ENCODE measurements around the gene PPP1R13L.
"Not testable (repeated sequence)": the region's sequence is repeated elsewhere in the genome, so short reads cannot be mapped to it uniquely, and the experiment has no call there.

The PPP1R13L gene

GRCh38 chr19:45429896-45430295 lies 25.0 kb upstream of the PPP1R13L start:
- DNase-seq, result not testable (repeated sequence)

- peak; percentile 38 to 47 for DNase-seq
These were observed 23.7 kb upstream of the PPP1R13L start for GRCh38 chr19:45428384-45429231.

GRCh38 chr19:45424191-45425058 lies 19.6 kb upstream of the PPP1R13L start:
- DNase-seq, result peak; percentile 71 to 76

GRCh38 chr19:45423589-45424190 lies 18.8 kb upstream of the PPP1R13L start, which contains the start of gene ERCC1:
Gene ERCC1 (minus strand): TSS chr19:45423917. CDS start chr19:45423374, 543 bp downstream.
- peak; percentile 92 for DNase-seq

- no peak for DNase-seq
These were observed 18.2 kb upstream of the PPP1R13L start for GRCh38 chr19:45423033-45423588.

- DNase-seq, result no peak
These were observed 17.2 kb upstream of the PPP1R13L start for GRCh38 chr19:45421947-45422498.

- DNase-seq, result no peak
These were observed 16.0 kb upstream of the PPP1R13L start for GRCh38 chr19:45420871-45421270.

- DNase-seq, result no peak
These were observed 15.5 kb upstream of the PPP1R13L start for GRCh38 chr19:45420356-45420755.

- no peak for DNase-seq
These were observed 15.0 kb upstream of the PPP1R13L start for GRCh38 chr19:45419895-45420294.

- DNase-seq, result no peak
These were observed 14.5 kb upstream of the PPP1R13L start for GRCh38 chr19:45419396-45419795.

- DNase-seq, result no peak
These were observed 13.9 kb upstream of the PPP1R13L start for GRCh38 chr19:45418802-45419201.

- DNase-seq, result no peak
These were observed 12.3 kb upstream of the PPP1R13L start for GRCh38 chr19:45417151-45417550.

GRCh38 chr19:45414468-45414867 lies 9.6 kb upstream of the PPP1R13L start:
- no peak for DNase-seq

- no peak for DNase-seq
These were observed 8.6 kb upstream of the PPP1R13L start for GRCh38 chr19:45413497-45413896.

- DNase-seq, result not testable (repeated sequence)
These were observed 5.5 kb upstream of the PPP1R13L start for GRCh38 chr19:45410330-45410729.

GRCh38 chr19:45409557-45409920 lies 4.7 kb upstream of the PPP1R13L start:
- DNase-seq, result no peak

GRCh38 chr19:45408830-45409556 lies 4.1 kb upstream of the PPP1R13L start:
- no peak for DNase-seq

- DNase-seq, result no peak
These were observed 3.3 kb upstream of the PPP1R13L start for GRCh38 chr19:45408121-45408520.

- DNase-seq, result not testable (repeated sequence)
These were observed 2.7 kb upstream of the PPP1R13L start for GRCh38 chr19:45407585-45407984.

GRCh38 chr19:45407091-45407375 lies 2.2 kb upstream of the PPP1R13L start:
- DNase-seq, result peak in 1 of 2 experiments; percentile 38

GRCh38 chr19:45406226-45407090 lies 1.6 kb upstream of the PPP1R13L start, which contains the start of gene POLR1G:
Gene POLR1G (plus strand): TSS chr19:45406644. CDS start chr19:45406697, 53 bp downstream.
- peak; percentile 88 to 90 for DNase-seq

All from activated T-cell treated with anti-CD3 and anti-CD28 coated beads, Interleukin-2, amount 50 U/mL, for 48 hours (primary cell).